GM18520 (cell line): ENCODE data around the gene EMC8.

Source experiments
- ATAC-seq: cut with Tn5 transposase; IDR thresholded peaks from one replicate; pipeline ENCODE4 v1.9.1; 2021; ENCODE audit not compliant: unreplicated experiment

EMC8 gene

GRCh38 chr16:85733155-85733838 is 66.0 kb downstream of the EMC8 start:
- ATAC-seq = no peak

GRCh38 chr16:85731179-85731578 is 68.2 kb downstream of the EMC8 start:
- no peak for ATAC-seq

- ATAC-seq = no peak
Observed at GRCh38 chr16:85730186-85730465, 69.2 kb downstream of the EMC8 start.

- ATAC-seq = no peak
Observed at GRCh38 chr16:85729452-85730185, 69.7 kb downstream of the EMC8 start.

- no peak for ATAC-seq
Observed at GRCh38 chr16:85728879-85729278, 70.5 kb downstream of the EMC8 start.
